Retinal pigment epithelial cell (primary cell): ENCODE data around the gene TGFB1.

Experiments used
- DNase-seq: peaks from one replicate; pipeline ENCODE4 v3.0.0-alpha.2; 2010; ENCODE audit warnings: low read depth
- H3K4me3 ChIP-seq: 2 replicates; pipeline ENCODE4 v1.5.1; 2011; ENCODE audit warnings: mild to moderate bottlenecking, low read length, control low read depth, moderate library complexity
- CTCF ChIP-seq: conservative IDR thresholded peaks from 2 replicates; pipeline ENCODE4 v1.5.1; 2011; ENCODE audit warnings: low read depth, low read length, control low read depth, inconsistent platforms

Gene TGFB1

GRCh38 chr19:41307954-41308449 is 45.7 kb downstream of the TGFB1 start:
- no peak for TF ChIP-seq CTCF
- DNase-seq, result no peak
- no peak overlapping the region for H3K4me3 ChIP-seq

GRCh38 chr19:41307090-41307875 is 46.4 kb downstream of the TGFB1 start:
- H3K4me3 ChIP-seq, result no peak overlapping the region
- TF ChIP-seq CTCF, result no peak
- no peak for DNase-seq

- H3K4me3 ChIP-seq, result no peak overlapping the region
- DNase-seq, result no peak
- TF ChIP-seq CTCF, result no peak
Measured at GRCh38 chr19:41305927-41306793, 47.6 kb downstream of the TGFB1 start.

GRCh38 chr19:41304706-41305483 is 48.8 kb downstream of the TGFB1 start:
- no peak for DNase-seq
- no peak for TF ChIP-seq CTCF
- no peak overlapping the region for H3K4me3 ChIP-seq

DNA sequence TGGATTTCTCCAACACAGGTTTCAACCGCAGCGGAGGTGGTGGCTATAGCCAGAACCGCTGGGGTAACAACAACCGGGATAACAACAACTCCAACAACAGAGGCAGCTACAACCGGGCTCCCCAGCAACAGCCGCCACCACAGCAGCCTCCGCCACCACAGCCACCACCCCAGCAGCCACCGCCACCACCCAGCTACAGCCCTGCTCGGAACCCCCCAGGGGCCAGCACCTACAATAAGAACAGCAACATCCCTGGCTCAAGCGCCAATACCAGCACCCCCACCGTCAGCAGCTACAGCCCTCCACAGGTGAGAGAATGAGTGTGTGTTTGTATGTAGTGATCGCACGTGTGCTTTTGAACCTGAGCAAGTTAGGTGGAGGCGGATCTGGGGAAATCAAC is 49.8 kb downstream of the TGFB1 start:
- H3K4me3 ChIP-seq, result no peak overlapping the region
- no peak for DNase-seq
- TF ChIP-seq CTCF, result no peak

DNA sequence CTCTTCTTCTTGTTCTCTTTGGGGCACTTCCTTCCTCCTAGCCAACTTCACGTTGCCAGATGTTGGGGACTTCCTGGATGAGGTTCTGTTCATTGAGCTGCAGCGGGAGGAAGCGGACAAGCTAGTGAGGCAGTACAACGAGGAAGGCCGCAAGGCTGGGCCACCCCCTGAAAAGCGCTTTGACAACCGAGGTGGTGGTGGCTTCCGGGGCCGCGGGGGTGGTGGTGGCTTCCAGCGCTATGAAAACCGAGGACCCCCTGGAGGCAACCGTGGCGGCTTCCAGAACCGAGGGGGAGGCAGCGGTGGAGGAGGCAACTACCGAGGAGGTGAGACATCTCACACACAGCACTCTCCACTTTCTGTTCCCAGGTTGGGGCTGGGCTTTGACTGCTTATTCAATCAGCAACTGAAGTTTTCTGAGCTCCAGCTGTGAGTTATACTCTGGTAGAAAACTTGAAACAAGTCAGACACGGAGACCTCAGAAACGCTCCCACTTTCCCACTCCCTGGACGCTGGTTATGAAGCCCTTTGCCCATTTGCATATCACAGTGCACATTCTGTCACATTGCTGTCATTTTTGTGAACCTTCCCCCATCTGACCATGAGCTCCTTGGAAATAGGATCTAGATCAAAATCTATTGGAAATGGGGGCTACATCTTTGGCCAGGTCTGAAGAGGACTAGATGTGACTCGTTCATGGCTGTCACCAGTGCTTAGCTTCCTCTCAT is 50.9 kb downstream of the TGFB1 start:
- no peak for TF ChIP-seq CTCF
- H3K4me3 ChIP-seq, result no peak overlapping the region
- DNase-seq, result no peak
